Measurements from ENCODE around the gene NCKAP5. TPM values are rescaled to one million over a fixed set of nuclear protein-coding genes. Genes with fewer than 3 reads are reported as not detected.

NCKAP5 gene
- total and polyA plus RNA-seq, 7 donors = 0.03 to 1.2 (median 0.22) TPM

DNA sequence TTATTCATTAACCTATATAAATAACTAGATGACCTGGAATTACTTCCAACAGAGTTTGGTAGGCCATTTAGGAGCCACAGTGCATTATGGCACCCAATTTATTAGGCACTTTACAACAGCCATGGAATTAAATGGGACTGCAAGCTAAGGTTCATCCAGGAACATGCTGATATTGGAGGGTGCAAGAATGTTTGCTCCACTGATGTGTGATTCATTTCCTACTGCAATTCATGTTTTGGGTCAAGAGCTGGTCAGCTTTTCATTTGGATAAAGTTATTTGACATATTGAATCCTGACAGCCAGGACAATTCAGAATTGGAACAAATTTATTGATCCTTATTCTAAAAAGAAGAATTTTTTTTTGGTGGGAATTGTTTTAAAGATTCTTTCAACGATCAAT lies 886.5 kb downstream of the NCKAP5 start:
- no peak overlapping the region for H3K27ac ChIP-seq
- ATAC-seq (no peak), DNase-seq (no peak)
- 88 to 97% (median 92%) methylated on average over 1 of the region's 1 CpG for WGBS, 3 donors
- no peaks in the 10 kb centered on the region for H3K9me3 ChIP-seq
- no peaks in the 10 kb centered on the region for H3K27me3 ChIP-seq (ENCODE audit: insufficient read depth in 3 of 3, low read length in 2 of 3)
- TF ChIP-seq, protein P1, sequence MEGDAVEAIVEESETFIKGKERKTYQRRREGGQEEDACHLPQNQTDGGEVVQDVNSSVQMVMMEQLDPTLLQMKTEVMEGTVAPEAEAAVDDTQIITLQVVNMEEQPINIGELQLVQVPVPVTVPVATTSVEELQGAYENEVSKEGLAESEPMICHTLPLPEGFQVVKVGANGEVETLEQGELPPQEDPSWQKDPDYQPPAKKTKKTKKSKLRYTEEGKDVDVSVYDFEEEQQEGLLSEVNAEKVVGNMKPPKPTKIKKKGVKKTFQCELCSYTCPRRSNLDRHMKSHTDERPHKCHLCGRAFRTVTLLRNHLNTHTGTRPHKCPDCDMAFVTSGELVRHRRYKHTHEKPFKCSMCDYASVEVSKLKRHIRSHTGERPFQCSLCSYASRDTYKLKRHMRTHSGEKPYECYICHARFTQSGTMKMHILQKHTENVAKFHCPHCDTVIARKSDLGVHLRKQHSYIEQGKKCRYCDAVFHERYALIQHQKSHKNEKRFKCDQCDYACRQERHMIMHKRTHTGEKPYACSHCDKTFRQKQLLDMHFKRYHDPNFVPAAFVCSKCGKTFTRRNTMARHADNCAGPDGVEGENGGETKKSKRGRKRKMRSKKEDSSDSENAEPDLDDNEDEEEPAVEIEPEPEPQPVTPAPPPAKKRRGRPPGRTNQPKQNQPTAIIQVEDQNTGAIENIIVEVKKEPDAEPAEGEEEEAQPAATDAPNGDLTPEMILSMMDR (IDR thresholded peaks at IDR 0.05) = no peak
- no peaks in the 10 kb centered on the region for H3K36me3 ChIP-seq (ENCODE audit: insufficient read depth in 1 of 2, low read depth in 1 of 2)
- H3K4me1 ChIP-seq = no peaks in the 10 kb centered on the region
- no peak overlapping the region for H3K4me3 ChIP-seq
- intact Hi-C loops (cut with DNase I) = no loop called here

DNA sequence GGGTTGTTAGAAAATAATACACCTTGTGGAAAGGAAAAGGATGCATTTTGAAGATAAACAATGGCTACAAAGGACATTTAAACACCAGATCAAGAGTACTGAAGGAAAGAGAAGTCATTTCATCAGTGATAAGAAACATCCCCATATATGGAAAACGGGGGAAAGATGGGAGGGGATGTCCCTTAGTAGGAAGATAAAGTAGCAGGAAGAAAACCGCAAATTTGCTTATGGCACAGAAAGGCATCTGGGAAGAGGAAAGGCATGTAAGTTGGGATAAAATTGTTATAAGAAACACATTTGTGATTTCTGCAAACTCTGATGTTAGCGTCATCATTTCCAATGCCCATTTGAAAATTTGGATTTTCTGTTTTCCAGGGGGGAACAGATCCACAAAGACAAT lies 887.7 kb downstream of the NCKAP5 start:
- intact Hi-C loops (cut with DNase I) = no loop called here

DNA sequence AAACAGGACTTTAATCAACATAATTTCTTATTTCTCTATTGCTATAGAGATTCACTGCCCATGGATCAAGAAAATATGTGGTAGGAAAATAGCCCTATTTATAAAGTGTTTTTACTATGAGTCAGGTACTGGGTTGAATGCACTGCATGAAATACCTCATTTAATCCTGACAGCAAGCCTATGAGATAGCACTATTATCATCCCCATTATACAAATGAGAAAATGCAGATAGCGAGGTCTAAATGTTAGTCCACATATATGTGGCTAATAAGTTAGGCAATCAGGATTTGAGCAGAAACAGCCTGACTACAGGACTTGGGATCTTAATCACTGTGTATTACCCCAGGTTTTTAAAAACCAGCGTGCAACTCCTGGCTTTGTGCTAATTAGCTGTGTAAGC lies 889.8 kb downstream of the NCKAP5 start:
- ATAC-seq = no peak
- no peaks in the 10 kb centered on the region for H3K4me1 ChIP-seq
- intact Hi-C loops (cut with DNase I) = no loop called here
- no peaks in the 10 kb centered on the region for H3K36me3 ChIP-seq (ENCODE audit: insufficient read depth in 1 of 2, low read depth in 1 of 2)
- 90 to 94% (median 92%) methylated on average over 2 of the region's 2 CpGs for WGBS, 3 donors
- no peak for DNase-seq
- peaks cover 0 to 5% (median 0%) of the 10 kb centered on the region in 3 donors for H3K27me3 ChIP-seq (ENCODE audit: insufficient read depth in 3 of 3, low read length in 2 of 3)
- TF ChIP-seq, protein P1 (IDR thresholded peaks at IDR 0.05) = no peak
- H3K4me3 ChIP-seq = no peak overlapping the region
- H3K9me3 ChIP-seq = no peaks in the 10 kb centered on the region
- no peak overlapping the region for H3K27ac ChIP-seq

More for the DNA sequence above, 887.7 kb downstream of the NCKAP5 start:
- 78 to 81% (median 81%) methylated on average over 3 of the region's 3 CpGs for WGBS, 3 donors
- TF ChIP-seq, protein P1 (IDR thresholded peaks at IDR 0.05) = no peak
- Histone ChIP-seq H3K27ac (no peak overlapping the region), H3K9me3 (no peaks in the 10 kb centered on the region), H3K4me3 (no peak overlapping the region), H3K27me3 (ENCODE audit: insufficient read depth in 3 of 3, low read length in 2 of 3) (no peaks in the 10 kb centered on the region), H3K4me1 (no peaks in the 10 kb centered on the region), H3K36me3 (ENCODE audit: insufficient read depth in 1 of 2, low read depth in 1 of 2) (no peaks in the 10 kb centered on the region)
- DNase-seq (no peak), ATAC-seq (no peak)

DNA sequence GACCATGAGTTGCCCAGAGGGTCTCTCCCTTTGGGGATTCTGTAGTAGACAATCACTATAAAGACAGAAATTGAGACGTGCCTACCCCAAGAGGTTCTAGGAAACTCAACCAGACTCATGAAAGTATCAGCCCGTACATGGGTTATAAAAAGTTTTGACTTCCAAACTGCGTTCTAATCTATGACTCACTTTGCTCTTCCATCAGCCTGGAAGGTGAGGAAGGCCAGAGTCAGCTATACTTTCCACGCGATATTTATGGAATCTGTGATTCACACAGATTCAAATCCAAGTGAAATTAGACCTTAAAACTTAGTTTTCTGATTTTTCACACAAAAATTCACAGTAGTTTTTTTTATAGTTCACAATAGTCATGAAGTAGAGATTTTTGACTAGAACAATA lies 890.6 kb downstream of the NCKAP5 start:
- TF ChIP-seq, protein P1 (IDR thresholded peaks at IDR 0.05) = no peak
- Histone ChIP-seq H3K9me3 (no peaks in the 10 kb centered on the region), H3K36me3 (ENCODE audit: insufficient read depth in 1 of 2, low read depth in 1 of 2) (no peaks in the 10 kb centered on the region), H3K4me1 (no peaks in the 10 kb centered on the region), H3K27me3 (ENCODE audit: insufficient read depth in 3 of 3, low read length in 2 of 3) (peaks cover 0 to 10% (median 0%) of the 10 kb centered on the region in 3 donors), H3K4me3 (no peak overlapping the region), H3K27ac (no peak overlapping the region)
- intact Hi-C loops (cut with DNase I) = no loop called here
- DNase-seq (no peak), ATAC-seq (no peak)
- WGBS, 3 donors = 80 to 88% (median 85%) methylated on average over 5 of the region's 5 CpGs

DNA sequence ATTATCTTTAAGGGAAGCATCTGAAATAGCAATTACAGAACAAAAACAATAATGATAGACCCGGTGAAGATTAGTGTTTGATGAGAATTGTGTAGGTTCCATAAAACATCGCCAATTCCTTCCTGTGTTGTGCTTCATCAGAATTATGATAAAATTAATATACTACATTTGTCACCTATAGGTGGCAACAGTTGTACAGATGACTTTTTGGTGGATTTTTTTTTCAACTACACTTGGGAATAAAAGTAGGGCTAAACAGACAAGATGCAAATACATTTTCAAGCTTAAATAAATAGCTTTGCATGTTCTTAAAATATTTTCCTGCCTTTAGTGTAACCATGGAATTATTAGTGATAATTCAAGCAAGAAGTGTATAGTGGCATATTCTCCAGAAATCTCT lies 891.3 kb downstream of the NCKAP5 start:
- H3K4me3 ChIP-seq = no peak overlapping the region
- peaks cover 0 to 15% (median 0%) of the 10 kb centered on the region in 3 donors for H3K27me3 ChIP-seq (ENCODE audit: insufficient read depth in 3 of 3, low read length in 2 of 3)
- no peak overlapping the region for H3K27ac ChIP-seq
- no peaks in the 10 kb centered on the region for H3K36me3 ChIP-seq (ENCODE audit: insufficient read depth in 1 of 2, low read depth in 1 of 2)
- 63 to 70% (median 67%) methylated on average over 2 of the region's 2 CpGs for WGBS, 3 donors
- ATAC-seq (no peak), DNase-seq (no peak)
- no peaks in the 10 kb centered on the region for H3K4me1 ChIP-seq
- intact Hi-C loops (cut with DNase I) = no loop called here
- no peaks in the 10 kb centered on the region for H3K9me3 ChIP-seq
- TF ChIP-seq, protein P1 (IDR thresholded peaks at IDR 0.05) = no peak
